ENCODE data around the gene MIB2. TPM values are rescaled to one million over a fixed set of nuclear protein-coding genes. Genes with fewer than 3 reads are reported as not detected.

The MIB2 gene
- total RNA-seq, 2 experiments from 2014 or later: 58.3 to 59.4 TPM

DNA sequence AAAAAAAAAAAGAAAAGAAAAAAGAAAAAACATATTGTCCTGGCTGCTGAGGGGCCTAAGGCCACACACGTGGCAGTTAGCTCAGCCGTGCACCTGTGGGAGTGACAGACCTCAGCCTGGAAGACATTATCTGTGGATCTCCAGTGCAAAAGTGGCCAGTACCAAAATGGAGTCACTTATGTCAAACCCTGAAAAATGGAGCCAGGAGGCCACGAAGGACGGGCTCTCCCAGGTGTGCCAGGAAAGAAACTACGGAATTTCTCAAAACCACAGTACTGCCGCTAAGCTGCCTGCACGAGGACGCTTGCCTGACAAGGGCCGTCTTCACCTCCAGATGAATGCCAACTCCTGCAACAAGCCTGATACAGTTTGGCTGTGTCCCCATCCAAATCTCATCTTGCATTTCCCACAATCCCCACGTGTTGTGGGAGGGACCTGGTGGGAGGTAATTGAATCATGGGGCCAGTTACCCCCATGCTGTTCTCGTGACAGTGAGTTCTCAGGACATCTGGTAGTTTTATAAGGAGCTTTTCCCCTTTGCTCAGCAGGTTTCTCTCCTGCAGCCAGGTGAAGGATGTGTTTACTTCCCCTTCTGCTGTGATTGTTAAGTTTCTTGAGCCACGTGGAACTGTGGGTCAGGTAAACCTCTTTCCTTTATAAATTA lies 5.3 kb upstream of the MIB2 start:
- POLR2A ChIA-PET: no interaction called here

DNA sequence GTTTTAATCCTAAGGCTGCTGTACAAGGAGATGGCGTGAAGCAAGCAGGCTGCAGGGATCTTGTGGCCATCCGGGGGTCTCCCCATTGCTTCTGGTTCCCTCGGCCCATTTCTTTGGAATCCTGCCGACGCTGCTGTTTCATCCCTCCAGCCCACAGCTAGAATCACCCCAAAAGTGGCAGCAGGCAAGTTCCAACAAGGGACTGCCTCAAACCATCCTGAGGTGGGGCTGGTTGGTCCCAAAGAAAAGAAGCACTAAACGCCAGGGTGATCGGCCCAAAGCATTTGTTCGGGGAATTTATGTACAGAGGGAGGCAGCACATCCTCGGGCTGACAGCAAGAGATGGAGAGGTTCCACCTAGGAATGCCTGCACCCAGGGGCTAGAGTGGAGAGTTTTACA lies 4.5 kb upstream of the MIB2 start:
- DNase-seq (no peak), ATAC-seq (ENCODE audit: poor library complexity) (no peak)
- no peak overlapping the region for H3K4me3 ChIP-seq (ENCODE audit: low read length)
- Mint-ChIP-seq H3K4me3 (peak overlapping the region; percentile 38), H3K9me3 (no peaks in the 10 kb centered on the region), H3K36me3 (ENCODE audit: low read depth) (peaks cover 16% of the 10 kb centered on the region), H3K27ac (peak overlapping the region; percentile 70), H3K27me3 (no peaks in the 10 kb centered on the region), H3K4me1 (ENCODE audit: low read depth) (peaks cover 37% of the 10 kb centered on the region)
- CTCF ChIA-PET: no interaction called here
- TF ChIP-seq, protein P1, sequence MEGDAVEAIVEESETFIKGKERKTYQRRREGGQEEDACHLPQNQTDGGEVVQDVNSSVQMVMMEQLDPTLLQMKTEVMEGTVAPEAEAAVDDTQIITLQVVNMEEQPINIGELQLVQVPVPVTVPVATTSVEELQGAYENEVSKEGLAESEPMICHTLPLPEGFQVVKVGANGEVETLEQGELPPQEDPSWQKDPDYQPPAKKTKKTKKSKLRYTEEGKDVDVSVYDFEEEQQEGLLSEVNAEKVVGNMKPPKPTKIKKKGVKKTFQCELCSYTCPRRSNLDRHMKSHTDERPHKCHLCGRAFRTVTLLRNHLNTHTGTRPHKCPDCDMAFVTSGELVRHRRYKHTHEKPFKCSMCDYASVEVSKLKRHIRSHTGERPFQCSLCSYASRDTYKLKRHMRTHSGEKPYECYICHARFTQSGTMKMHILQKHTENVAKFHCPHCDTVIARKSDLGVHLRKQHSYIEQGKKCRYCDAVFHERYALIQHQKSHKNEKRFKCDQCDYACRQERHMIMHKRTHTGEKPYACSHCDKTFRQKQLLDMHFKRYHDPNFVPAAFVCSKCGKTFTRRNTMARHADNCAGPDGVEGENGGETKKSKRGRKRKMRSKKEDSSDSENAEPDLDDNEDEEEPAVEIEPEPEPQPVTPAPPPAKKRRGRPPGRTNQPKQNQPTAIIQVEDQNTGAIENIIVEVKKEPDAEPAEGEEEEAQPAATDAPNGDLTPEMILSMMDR (IDR thresholded peaks at IDR 0.05): no peak
- H3K4me1 ChIP-seq (ENCODE audit: insufficient read depth, low read length): peaks cover 33% of the 10 kb centered on the region
- no peaks in the 10 kb centered on the region for H3K9me3 ChIP-seq (ENCODE audit: control insufficient read depth in 1 of 2, insufficient read depth in 1 of 2, low read length in 2 of 2)
- POLR2A ChIA-PET: no interaction called here
- no peaks in the 10 kb centered on the region for H3K27me3 ChIP-seq (ENCODE audit: control insufficient read depth in 1 of 2, insufficient read depth in 2 of 2, low read length in 2 of 2)
- no peak overlapping the region for H3K27ac ChIP-seq (ENCODE audit: low read depth in 1 of 2, low read length in 2 of 2)
- intact Hi-C loops (cut with DNase I, micrococcal nuclease): no loop called here
- H3K36me3 ChIP-seq (ENCODE audit: insufficient read depth, low read length): no peaks in the 10 kb centered on the region

More for the DNA sequence above, 5.3 kb upstream of the MIB2 start:
- peak overlapping the region; percentile 70 for H3K27ac Mint-ChIP-seq
- Histone ChIP-seq H3K27ac (ENCODE audit: low read depth in 1 of 2, low read length in 2 of 2) (no peak overlapping the region), H3K27me3 (ENCODE audit: control insufficient read depth in 1 of 2, insufficient read depth in 2 of 2, low read length in 2 of 2) (no peaks in the 10 kb centered on the region), H3K4me3 (ENCODE audit: low read length) (no peak overlapping the region), H3K4me1 (ENCODE audit: insufficient read depth, low read length) (peaks cover 33% of the 10 kb centered on the region), H3K36me3 (ENCODE audit: insufficient read depth, low read length) (no peaks in the 10 kb centered on the region), H3K9me3 (ENCODE audit: control insufficient read depth in 1 of 2, insufficient read depth in 1 of 2, low read length in 2 of 2) (no peaks in the 10 kb centered on the region)
- H3K9me3 Mint-ChIP-seq: no peaks in the 10 kb centered on the region
- ATAC-seq (ENCODE audit: poor library complexity) (no peak), DNase-seq (no peak)
- H3K36me3 Mint-ChIP-seq (ENCODE audit: low read depth): peaks cover 12% of the 10 kb centered on the region
- TF ChIP-seq, protein P1 (IDR thresholded peaks at IDR 0.05): no peak
- H3K4me1 Mint-ChIP-seq (ENCODE audit: low read depth): peaks cover 36% of the 10 kb centered on the region
- intact Hi-C loops (cut with DNase I, micrococcal nuclease): no loop called here
- no peak overlapping the region for H3K4me3 Mint-ChIP-seq
- no peaks in the 10 kb centered on the region for H3K27me3 Mint-ChIP-seq
- CTCF ChIA-PET: no interaction called here

DNA sequence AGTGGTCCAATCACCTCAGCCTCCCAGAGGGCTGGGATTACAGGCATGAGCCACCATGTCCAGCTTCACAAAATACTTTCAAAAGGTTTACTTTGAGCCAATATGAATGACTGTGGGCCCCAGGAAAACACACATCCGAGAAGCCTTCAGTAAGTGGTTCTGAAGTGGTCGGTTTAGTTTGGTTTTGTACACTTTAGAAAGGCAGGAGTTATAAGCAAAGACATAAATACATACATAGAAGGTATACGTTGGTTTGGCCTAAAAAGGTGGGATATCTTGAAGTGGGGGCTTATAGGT lies 3.2 kb upstream of the MIB2 start:
- DNase-seq: no peak
- no peak overlapping the region for H3K4me3 ChIP-seq (ENCODE audit: low read length)
- H3K27me3 ChIP-seq (ENCODE audit: control insufficient read depth in 1 of 2, insufficient read depth in 2 of 2, low read length in 2 of 2): no peaks in the 10 kb centered on the region
- H3K27ac Mint-ChIP-seq: peak overlapping the region; percentile 83
- H3K36me3 ChIP-seq (ENCODE audit: insufficient read depth, low read length): no peaks in the 10 kb centered on the region
- H3K9me3 Mint-ChIP-seq: no peaks in the 10 kb centered on the region
- H3K4me1 Mint-ChIP-seq (ENCODE audit: low read depth): peaks cover 32% of the 10 kb centered on the region
- TF ChIP-seq, protein P1 (IDR thresholded peaks at IDR 0.05): no peak
- H3K9me3 ChIP-seq (ENCODE audit: control insufficient read depth in 1 of 2, insufficient read depth in 1 of 2, low read length in 2 of 2): no peaks in the 10 kb centered on the region
- ChIA-PET POLR2A (no interaction called here), CTCF (no interaction called here)
- no peaks in the 10 kb centered on the region for H3K27me3 Mint-ChIP-seq
- no peak overlapping the region for H3K27ac ChIP-seq (ENCODE audit: low read depth in 1 of 2, low read length in 2 of 2)
- ATAC-seq (ENCODE audit: poor library complexity): no peak
- H3K4me3 Mint-ChIP-seq: peak overlapping the region; percentile 83
- H3K4me1 ChIP-seq (ENCODE audit: insufficient read depth, low read length): peaks cover 35% of the 10 kb centered on the region
- intact Hi-C loops (cut with DNase I, micrococcal nuclease): no loop called here
- peaks cover 16% of the 10 kb centered on the region for H3K36me3 Mint-ChIP-seq (ENCODE audit: low read depth)

Data from CD4-positive, alpha-beta T cell (primary cell).